M059J (cell line): ENCODE results near the gene RPEL1. TPM values are rescaled to one million over a fixed set of nuclear protein-coding genes. Genes with fewer than 3 reads are reported as not detected.
"Not testable (repeated sequence)": the region's sequence is repeated elsewhere in the genome, so short reads cannot be mapped to it uniquely, and the experiment has no call there.

ENCODE experiments used
- DNase-seq: peaks from one replicate; pipeline ENCODE4 v3.0.0-alpha.2; 2012; ENCODE audit warnings: low read depth
- total RNA-seq: library from RNA; depleted of rRNA; stranded (reverse); fragments of >200 nt; shearing (Covaris generic); gene quantifications from 2 replicates; pipeline ENCODE4 v1.2.3, GENCODE V29; 2014; rRNA removed

Gene RPEL1
- 0.12 TPM in 1 of 2 replicates, not detected in the other for total RNA-seq

- not testable (repeated sequence) for DNase-seq
Observed at GRCh38 chr10:103245587-103245986, at the start of gene RPEL1. Gene RPEL1 (plus strand): TSS chr10:103245887. CDS start chr10:103245997, 110 bp downstream.

DNA sequence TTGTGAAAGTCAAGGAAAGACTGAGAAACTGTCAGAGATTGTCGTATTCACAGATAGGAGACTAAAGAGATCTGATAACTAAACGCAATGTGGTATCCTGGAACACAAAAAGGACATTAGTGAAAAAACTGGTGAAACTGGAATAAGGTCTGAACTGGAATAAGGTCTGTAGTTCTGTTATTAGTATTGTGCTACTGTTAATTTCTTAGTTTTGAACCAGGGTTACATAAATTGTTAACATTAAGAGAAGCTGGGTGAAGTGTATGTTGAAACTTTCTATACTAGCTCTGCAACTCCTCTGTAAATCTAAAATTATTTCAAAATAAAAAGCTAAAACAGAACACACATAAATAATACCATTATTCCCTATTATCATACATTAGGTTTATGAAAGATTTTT is 49.2 kb upstream of the RPEL1 start:
- no peak for DNase-seq

DNA sequence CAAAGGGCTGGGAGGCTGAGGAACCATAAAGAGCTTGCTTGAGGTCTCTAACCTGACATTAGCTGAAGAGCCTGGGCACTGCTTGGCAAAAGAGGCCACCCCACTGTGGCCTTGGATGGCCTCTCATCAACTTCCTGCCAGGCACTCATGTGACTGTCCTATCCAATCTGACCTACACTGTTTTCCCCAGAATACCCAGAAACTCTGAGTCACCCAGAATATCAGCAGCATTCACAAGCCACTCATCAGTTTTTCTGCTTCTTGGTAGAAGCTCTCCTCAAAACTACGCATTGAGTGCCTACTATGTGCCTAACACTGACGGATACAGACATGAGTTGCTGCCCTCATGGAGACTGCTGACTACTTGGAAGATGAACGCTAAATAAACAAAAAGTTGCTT is 48.5 kb upstream of the RPEL1 start:
- DNase-seq: peak; percentile 91

GRCh38 chr10:103197903-103198302 is 47.8 kb upstream of the RPEL1 start:
- no peak for DNase-seq

- no peak for DNase-seq
Observed at GRCh38 chr10:103198648-103199047, 47.0 kb upstream of the RPEL1 start.

GRCh38 chr10:103199488-103199887 is 46.2 kb upstream of the RPEL1 start:
- no peak for DNase-seq

- no peak for DNase-seq
Observed at GRCh38 chr10:103202319-103202718, 43.4 kb upstream of the RPEL1 start.

- DNase-seq: no peak
Observed at GRCh38 chr10:103203466-103203865, 42.2 kb upstream of the RPEL1 start.

DNA sequence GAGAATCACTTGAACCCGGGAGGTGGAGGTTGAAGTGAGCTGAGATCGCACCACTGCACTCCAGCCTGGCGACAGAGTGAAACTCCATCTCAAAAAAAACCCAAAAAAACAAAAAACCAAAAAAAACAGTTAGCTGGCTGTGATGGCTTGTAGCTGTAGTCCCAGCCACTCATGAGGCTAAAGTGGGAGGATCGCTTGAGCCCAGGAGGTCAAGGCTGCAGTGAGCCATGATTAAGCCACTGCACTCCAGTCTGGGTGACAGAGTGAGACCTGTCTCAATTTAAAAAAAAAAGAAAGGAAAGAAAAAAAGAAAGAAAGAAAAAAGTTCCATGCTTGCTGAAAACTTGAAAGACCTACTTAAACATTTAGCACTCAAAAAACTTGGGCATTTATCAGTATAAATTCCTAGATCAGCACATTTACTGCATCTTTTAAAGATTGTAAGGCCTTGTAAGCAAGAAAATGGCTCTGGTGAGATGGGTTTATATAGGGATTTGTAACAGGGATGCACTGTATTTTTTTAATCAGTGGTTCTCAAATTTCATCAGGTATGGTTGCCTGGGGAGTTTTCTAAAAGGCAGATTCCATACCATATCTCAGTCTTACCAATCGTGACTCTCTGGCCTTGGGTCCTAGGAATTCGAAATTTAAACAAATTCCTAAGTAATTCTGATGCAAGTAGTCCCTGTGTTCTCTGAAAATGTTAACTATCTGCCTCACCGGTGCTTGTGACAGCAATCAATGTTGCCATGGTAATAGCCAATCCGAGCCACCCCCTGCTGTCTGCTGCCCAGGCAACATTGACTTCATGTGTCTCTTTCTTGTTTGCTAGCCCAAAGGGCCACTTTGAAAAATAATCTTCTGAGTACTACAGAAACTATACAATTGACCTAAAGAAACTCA is 41.1 kb upstream of the RPEL1 start:
- DNase-seq: no peak

DNA sequence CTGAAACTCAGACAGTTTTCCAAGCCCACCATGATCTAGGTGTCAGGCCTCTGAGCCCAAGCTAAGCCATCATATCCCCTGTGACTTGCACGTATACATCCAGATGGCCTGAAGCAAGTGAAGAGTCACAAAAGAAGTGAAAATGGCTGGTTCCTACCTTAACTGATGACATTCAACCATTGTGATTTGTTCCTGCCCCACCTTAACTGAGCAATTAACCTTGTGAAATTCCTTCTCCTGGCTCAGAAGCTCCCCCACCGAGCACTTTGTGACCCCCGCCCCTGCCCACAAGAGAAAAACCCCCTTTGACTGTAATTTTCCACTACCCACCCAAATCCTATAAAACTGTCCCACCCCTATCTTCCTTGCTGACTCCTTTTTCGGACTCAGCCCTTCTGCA is 40.3 kb upstream of the RPEL1 start:
- not testable (repeated sequence) for DNase-seq

DNA sequence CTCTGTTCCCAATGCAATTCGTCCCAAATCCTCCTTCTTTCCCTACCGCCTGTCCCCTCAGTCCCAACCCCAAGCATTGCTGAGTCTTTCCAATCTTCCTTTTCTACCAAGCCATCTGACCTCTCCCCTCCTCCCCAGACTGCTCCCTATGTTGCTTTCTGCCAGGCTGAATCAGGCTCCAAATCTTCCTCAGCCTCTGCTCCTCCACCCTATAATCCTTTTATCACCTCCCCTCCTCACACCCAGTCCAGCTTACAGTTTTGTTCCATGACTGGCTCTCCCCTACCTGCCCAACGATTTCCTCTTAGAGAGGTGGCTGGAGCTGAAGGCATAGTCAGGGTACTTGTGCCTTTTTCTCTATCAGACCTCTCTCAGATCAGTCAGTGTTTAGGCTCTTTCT is 39.0 kb upstream of the RPEL1 start:
- DNase-seq: not testable (repeated sequence)

DNA sequence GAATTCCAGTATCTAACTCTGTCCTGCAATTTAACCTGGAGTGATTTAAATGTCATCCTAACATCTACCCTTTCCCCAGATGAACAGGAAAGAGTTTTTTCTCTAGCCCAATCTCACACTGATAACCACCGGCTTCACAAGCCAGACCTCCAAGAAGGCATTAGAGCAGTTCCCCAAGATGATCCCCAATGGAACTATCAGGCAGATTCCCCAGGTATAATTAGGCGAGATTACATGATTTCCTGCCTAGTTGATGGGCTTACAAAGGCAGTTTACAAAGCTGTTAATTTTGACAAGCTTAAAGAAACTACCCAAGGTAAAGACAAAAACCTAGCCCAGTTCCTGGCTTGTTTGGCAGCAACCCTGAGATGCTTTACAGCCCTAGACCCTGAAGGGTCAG is 38.5 kb upstream of the RPEL1 start:
- DNase-seq: no peak

GRCh38 chr10:103207643-103208042 is 38.0 kb upstream of the RPEL1 start:
- DNase-seq: not testable (repeated sequence)

DNA sequence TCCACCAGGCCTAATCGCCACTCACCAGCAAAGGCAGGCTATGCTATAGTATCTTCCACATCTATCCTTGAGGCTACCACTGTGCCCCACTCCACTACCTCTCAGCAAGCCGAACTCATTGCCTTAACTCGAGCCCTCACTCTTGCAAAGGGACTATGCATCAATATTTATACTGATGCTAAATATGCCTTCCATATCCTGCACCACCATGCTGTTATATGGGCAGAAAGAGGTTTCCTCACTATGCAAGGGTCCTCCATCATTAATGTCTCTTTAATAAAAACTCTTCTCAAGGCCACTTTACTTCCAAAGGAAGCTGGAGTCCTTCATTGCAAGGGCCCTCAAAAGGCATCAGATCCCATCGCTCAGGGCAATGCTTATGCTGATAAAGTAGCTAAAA is 35.4 kb upstream of the RPEL1 start:
- DNase-seq: not testable (repeated sequence)

- DNase-seq: no peak
Observed at GRCh38 chr10:103215601-103216000, 30.1 kb upstream of the RPEL1 start.

DNA sequence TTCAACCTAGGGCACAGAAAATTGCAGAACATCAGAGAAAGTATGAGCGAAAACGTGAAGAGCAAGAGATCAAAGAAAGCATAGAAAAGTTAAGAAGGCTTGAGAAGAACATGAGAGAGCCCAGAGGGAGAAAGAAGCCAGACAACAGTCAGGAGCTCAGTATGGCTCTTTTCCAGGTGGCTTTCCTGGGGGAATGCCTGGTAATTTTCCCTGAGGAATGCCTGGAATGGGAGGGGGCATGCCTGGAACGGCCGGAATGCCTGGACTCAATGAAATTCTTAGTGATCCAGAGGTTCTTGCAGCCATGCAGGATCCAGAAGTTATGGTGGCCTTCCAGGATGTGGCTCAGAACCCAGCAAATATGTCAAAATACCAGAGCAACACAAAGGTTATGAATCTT is 29.3 kb upstream of the RPEL1 start:
- not testable (repeated sequence) for DNase-seq

- DNase-seq: no peak
Observed at GRCh38 chr10:103224133-103224532, 21.6 kb upstream of the RPEL1 start.

- DNase-seq: not testable (repeated sequence)
Observed at GRCh38 chr10:103224721-103225120, 21.0 kb upstream of the RPEL1 start.

DNA sequence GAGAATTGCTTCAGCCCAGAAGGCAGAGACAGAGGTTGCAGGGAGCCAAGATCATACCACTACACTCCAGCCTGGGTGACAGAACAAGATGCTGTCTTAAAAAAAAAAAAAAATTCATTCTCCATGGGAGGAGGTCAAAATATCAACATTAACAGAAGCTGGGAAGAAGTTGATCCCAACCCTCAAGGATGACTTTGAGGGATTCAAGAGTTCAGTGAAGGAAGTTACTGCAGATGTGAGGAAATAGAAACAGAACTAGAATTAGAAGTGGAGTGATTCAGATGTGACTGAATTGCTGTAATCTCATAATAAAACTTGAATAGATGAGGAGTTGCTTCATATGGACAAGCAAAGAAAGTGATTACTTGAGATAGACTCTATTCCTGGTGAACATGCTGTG is 19.7 kb upstream of the RPEL1 start:
- DNase-seq: no peak

GRCh38 chr10:103227416-103227815 is 18.3 kb upstream of the RPEL1 start:
- DNase-seq: no peak

- DNase-seq: peak; percentile 95
Observed at GRCh38 chr10:103231047-103231551, 14.6 kb upstream of the RPEL1 start.

GRCh38 chr10:103232131-103232673 is 13.5 kb upstream of the RPEL1 start:
- peak; percentile 63 for DNase-seq
